Adipocyte (in vitro differentiated cells): ENCODE data around the gene FAM114A1.

Source experiments
- DNase-seq: peaks from one replicate; pipeline ENCODE4 v3.0.0-alpha.2; 2015; ENCODE audit warnings: low read depth
- H3K27me3 ChIP-seq: replicated peaks from 2 replicates; pipeline ENCODE4 v1.7.0; 2013; ENCODE audit warnings: mild to moderate bottlenecking, low read length, moderate library complexity; ENCODE audit not compliant: control insufficient read depth, insufficient read depth
- H3K36me3 ChIP-seq: 2 replicates; pipeline ENCODE4 v1.7.0; 2013; ENCODE audit warnings: low read length, mild to moderate bottlenecking, moderate library complexity; ENCODE audit not compliant: control insufficient read depth, insufficient read depth, severe bottlenecking
- H3K4me1 ChIP-seq: 2 replicates; pipeline ENCODE4 v1.7.0; 2013; ENCODE audit warnings: mild to moderate bottlenecking, low read length, moderate library complexity; ENCODE audit not compliant: control insufficient read depth, insufficient read depth
- H3K4me3 ChIP-seq: 2 replicates; pipeline ENCODE4 v1.7.0; 2013; ENCODE audit warnings: mild to moderate bottlenecking, low read length, moderate library complexity
- H3K9ac ChIP-seq: 2 replicates; pipeline ENCODE4 v1.7.0; 2013; ENCODE audit warnings: mild to moderate bottlenecking, low read length, moderate library complexity
- H3K9me3 ChIP-seq: 2 replicates; pipeline ENCODE4 v1.7.0; 2013; ENCODE audit warnings: mild to moderate bottlenecking, low read length, moderate library complexity; ENCODE audit not compliant: control insufficient read depth

Gene FAM114A1

GRCh38 chr4:38993683-38994082 is 126.1 kb downstream of the FAM114A1 start:
- Histone ChIP-seq H3K27me3 (no peaks in the 10 kb centered on the region), H3K36me3 (no peaks in the 10 kb centered on the region), H3K9me3 (no peaks in the 10 kb centered on the region), H3K4me1 (peaks cover 10% of the 10 kb centered on the region), H3K4me3 (no peak overlapping the region), H3K9ac (no peak overlapping the region)
- DNase-seq = no peak

- Histone ChIP-seq H3K4me1 (peaks cover 10% of the 10 kb centered on the region), H3K36me3 (no peaks in the 10 kb centered on the region), H3K9me3 (no peaks in the 10 kb centered on the region), H3K4me3 (no peak overlapping the region), H3K9ac (no peak overlapping the region), H3K27me3 (no peaks in the 10 kb centered on the region)
- DNase-seq = no peak
Measured at GRCh38 chr4:38994135-38994534, 126.5 kb downstream of the FAM114A1 start.
